Neural cell (in vitro differentiated cells): Measurements from ENCODE around the gene SHISA3. TPM values are rescaled to one million over a fixed set of nuclear protein-coding genes. Genes with fewer than 3 reads are reported as not detected.

ENCODE experiments used
- H2AFZ ChIP-seq: fragments of 200-600, 300-800 bp; sonication (generic), shearing (Covaris generic); 2 replicates; pipeline ENCODE4 v1.6.0; 2014; ENCODE audit warnings: low read depth, mild to moderate bottlenecking, antibody characterized with exemption, low read length, moderate library complexity
- H3F3A ChIP-seq: fragments of 200-600 bp; shearing (Covaris generic); 2 replicates; pipeline ENCODE4 v1.6.1; 2016; ENCODE audit warnings: mild to moderate bottlenecking, moderate library complexity, mixed read lengths, antibody characterized with exemption, low read length; ENCODE audit not compliant: insufficient read depth, poor library complexity, severe bottlenecking
- H3K27ac ChIP-seq: fragments of 200-600, 300-800 bp; sonication (generic), shearing (Covaris generic); 2 replicates; pipeline ENCODE4 v1.5.1; 2014; ENCODE audit warnings: mild to moderate bottlenecking, low read length, moderate library complexity
- H3K27me3 ChIP-seq: fragments of 300-800, 200-600 bp; sonication (generic), shearing (Covaris generic); 2 replicates; pipeline ENCODE4 v1.6.0; 2014; ENCODE audit warnings: mild to moderate bottlenecking, low read depth, low read length, moderate library complexity; ENCODE audit not compliant: insufficient read depth
- H3K36me3 ChIP-seq: fragments of 300-800, 200-600 bp; sonication (generic), shearing (Covaris generic); 2 replicates; pipeline ENCODE4 v1.5.1; 2014; ENCODE audit warnings: mild to moderate bottlenecking, antibody characterized with exemption, low read length, moderate library complexity; ENCODE audit not compliant: insufficient read depth
- H3K4me2 ChIP-seq: fragments of 300-800, 200-600 bp; sonication (generic), shearing (Covaris generic); 2 replicates; pipeline ENCODE4 v1.6.0; 2014; ENCODE audit warnings: mild to moderate bottlenecking, low read length
- H3K4me3 ChIP-seq: fragments of 300-800, 200-600 bp; sonication (generic), shearing (Covaris generic); 2 replicates; pipeline ENCODE4 v1.5.1; 2014; ENCODE audit warnings: mild to moderate bottlenecking, low read length, moderate library complexity
- H3K79me2 ChIP-seq: fragments of 200-600 bp; shearing (Covaris generic); replicated peaks from 2 replicates; pipeline ENCODE4 v1.6.0; 2014; ENCODE audit warnings: mild to moderate bottlenecking, low read length, moderate library complexity; ENCODE audit not compliant: insufficient read depth
- H3K9ac ChIP-seq: fragments of 300-800, 200-600 bp; sonication (generic), shearing (Covaris generic); 2 replicates; pipeline ENCODE4 v1.6.1; 2016; ENCODE audit warnings: mild to moderate bottlenecking, low read length, mixed read lengths
- H3K9me2 ChIP-seq: fragments of 200-600 bp; shearing (Covaris generic); 2 replicates; pipeline ENCODE4 v1.6.1; 2016; ENCODE audit warnings: mild to moderate bottlenecking, low read length, mixed read lengths; ENCODE audit not compliant: insufficient read depth
- H3K9me3 ChIP-seq: fragments of 200-600, 300-800 bp; sonication (generic), shearing (Covaris generic); 2 replicates; pipeline ENCODE4 v1.6.1; 2016; ENCODE audit warnings: mild to moderate bottlenecking, mixed run types, low read length, moderate library complexity, mixed read lengths
- H4K20me1 ChIP-seq: fragments of 200-600 bp; shearing (Covaris generic); 2 replicates; pipeline ENCODE4 v1.6.1; 2016; ENCODE audit warnings: mild to moderate bottlenecking, mixed run types; ENCODE audit not compliant: insufficient read depth
- CTCF ChIP-seq: fragments of 450-650 bp; IDR thresholded peaks from 2 replicates; pipeline ENCODE4 v1.5.1; 2014; ENCODE audit warnings: antibody characterized with exemption, mild to moderate bottlenecking, moderate library complexity; ENCODE audit not compliant: poor library complexity, severe bottlenecking
- EZH2 ChIP-seq: fragments of 200-600, 300-800 bp; shearing (Covaris generic), sonication (generic); IDR thresholded peaks from 2 replicates; pipeline ENCODE4 v1.6.1; 2014; ENCODE audit warnings: antibody characterized with exemption, low read length, borderline replicate concordance, mild to moderate bottlenecking; ENCODE audit not compliant: insufficient read depth, poor library complexity, severe bottlenecking
- MXI1 ChIP-seq: fragments of 450-650 bp; conservative IDR thresholded peaks from 2 replicates; pipeline ENCODE4 v1.6.1; 2014; ENCODE audit warnings: antibody characterized with exemption, mild to moderate bottlenecking; ENCODE audit not compliant: poor library complexity, severe bottlenecking
- RAD21 ChIP-seq: fragments of 450-650 bp; conservative IDR thresholded peaks from 2 replicates; pipeline ENCODE4 v1.6.1; 2014; ENCODE audit warnings: antibody characterized with exemption, mild to moderate bottlenecking, moderate library complexity
- REST ChIP-seq: IDR thresholded peaks from 2 replicates; pipeline ENCODE4 v1.6.1; 2012; ENCODE audit warnings: borderline replicate concordance
- TAF1 ChIP-seq: IDR thresholded peaks from 2 replicates; pipeline ENCODE4 v1.6.1; 2012; ENCODE audit warnings: low read depth
- polyA minus RNA-seq: library from RNA; depleted of rRNA, polyadenylated mRNA; stranded (reverse); fragments of >200 nt; gene quantifications from 2 replicates; pipeline ENCODE4 v1.2.3, GENCODE V29; 2014
- polyA plus RNA-seq: library from polyadenylated mRNA; depleted of rRNA; stranded (reverse); fragments of >200 nt; gene quantifications from 2 replicates; pipeline ENCODE4 v1.2.3, GENCODE V29; 2014

SHISA3 gene
- not detected in 2 replicates for polyA plus RNA-seq
- not detected in 2 replicates for polyA minus RNA-seq

GRCh38 chr4:42396752-42397634 is at the start of gene SHISA3:
Gene SHISA3, plus strand, starts transcription at chr4:42397488. Its CDS starts 569 bp downstream, at chr4:42398057.
- Histone ChIP-seq H3K36me3 (no peaks in the 10 kb centered on the region), H3F3A (no peaks in the 10 kb centered on the region), H3K4me2 (peak within 1 kb of the TSS; percentile 43), H2AFZ (no peak within 1 kb of the TSS), H3K9me3 (no peaks in the 10 kb centered on the region), H3K27ac (no peak within 1 kb of the TSS), H4K20me1 (no peaks in the 10 kb centered on the region), H3K79me2 (no peaks in the 10 kb centered on the region), H3K27me3 (peaks cover 71% of the 10 kb centered on the region), H3K9ac (peak within 1 kb of the TSS; percentile 40), H3K4me3 (peak within 1 kb of the TSS; percentile 83), H3K9me2 (no peaks in the 10 kb centered on the region)
- TF ChIP-seq TAF1: no peak
- no peak for TF ChIP-seq RAD21
- TF ChIP-seq EZH2: peak; percentile 73
- TF ChIP-seq REST: no peak
- TF ChIP-seq MXI1: no peak

- no peaks in the 10 kb centered on the region for H4K20me1 ChIP-seq
- no peak overlapping the region for H2AFZ ChIP-seq
- H3K79me2 ChIP-seq: no peaks in the 10 kb centered on the region
- H3K9me3 ChIP-seq: no peaks in the 10 kb centered on the region
- no peaks in the 10 kb centered on the region for H3K36me3 ChIP-seq
- no peak overlapping the region for H3K9ac ChIP-seq
- no peak overlapping the region for H3K27ac ChIP-seq
- H3F3A ChIP-seq: no peaks in the 10 kb centered on the region
- no peak overlapping the region for H3K4me3 ChIP-seq
- no peaks in the 10 kb centered on the region for H3K27me3 ChIP-seq
- H3K4me2 ChIP-seq: no peak overlapping the region
- no peaks in the 10 kb centered on the region for H3K9me2 ChIP-seq
- TF ChIP-seq CTCF (no peak), REST (no peak), RAD21 (no peak)
These were observed 49.0 kb upstream of the SHISA3 start for GRCh38 chr4:42348247-42348646.
